Activated CD4-positive, CD25-positive, alpha-beta regulatory T cell treated with anti-CD3 and anti-CD28 coated beads, Interleukin-2, amount 50 U/mL, for 24 hours (primary cell): Measurements from ENCODE around the gene CA7.

ENCODE experiments used
- ATAC-seq, 2 donors: fragments of 150-1000 bp; cut with Tn5 transposase; one replicate each; pipeline ENCODE4 v1.10.0; 2021; ENCODE audit warnings: mild to moderate bottlenecking in 1 of 2, moderate library complexity in 1 of 2

CA7 gene

DNA sequence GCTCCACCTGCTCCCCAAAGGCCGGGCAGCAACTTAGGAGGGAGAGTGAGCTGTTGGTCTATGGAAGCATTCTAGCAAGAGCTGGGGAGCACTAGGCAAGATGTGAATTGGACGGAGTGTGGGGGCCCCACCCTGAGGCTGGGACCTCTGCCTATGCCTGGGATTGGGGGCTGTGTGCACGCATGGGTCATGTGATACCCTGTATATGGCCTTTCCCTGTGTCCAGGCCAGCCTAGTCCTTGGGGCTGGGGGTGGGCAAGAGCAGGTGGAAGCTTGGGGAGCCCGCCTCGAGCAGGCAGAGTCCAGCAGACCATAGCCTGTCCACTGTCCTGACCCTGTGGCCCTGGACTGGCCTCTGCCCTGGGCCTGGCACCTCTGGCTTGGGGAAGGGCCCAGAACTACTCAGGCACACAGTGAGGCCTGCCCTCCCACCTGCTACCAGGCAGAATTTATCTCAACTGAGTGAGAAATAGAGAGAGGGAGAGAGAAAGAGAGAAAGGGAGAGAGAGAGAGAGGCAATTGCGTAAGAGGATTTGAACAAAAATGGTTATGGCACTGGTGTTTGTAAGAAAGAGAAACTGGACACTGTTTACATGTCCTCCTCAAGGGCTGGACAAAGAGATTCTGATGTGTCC, 55.2 kb downstream of the CA7 start:
- ATAC-seq = no peak

- no peak for ATAC-seq
Observed at GRCh38 chr16:66899945-66900710, 55.9 kb downstream of the CA7 start.

DNA sequence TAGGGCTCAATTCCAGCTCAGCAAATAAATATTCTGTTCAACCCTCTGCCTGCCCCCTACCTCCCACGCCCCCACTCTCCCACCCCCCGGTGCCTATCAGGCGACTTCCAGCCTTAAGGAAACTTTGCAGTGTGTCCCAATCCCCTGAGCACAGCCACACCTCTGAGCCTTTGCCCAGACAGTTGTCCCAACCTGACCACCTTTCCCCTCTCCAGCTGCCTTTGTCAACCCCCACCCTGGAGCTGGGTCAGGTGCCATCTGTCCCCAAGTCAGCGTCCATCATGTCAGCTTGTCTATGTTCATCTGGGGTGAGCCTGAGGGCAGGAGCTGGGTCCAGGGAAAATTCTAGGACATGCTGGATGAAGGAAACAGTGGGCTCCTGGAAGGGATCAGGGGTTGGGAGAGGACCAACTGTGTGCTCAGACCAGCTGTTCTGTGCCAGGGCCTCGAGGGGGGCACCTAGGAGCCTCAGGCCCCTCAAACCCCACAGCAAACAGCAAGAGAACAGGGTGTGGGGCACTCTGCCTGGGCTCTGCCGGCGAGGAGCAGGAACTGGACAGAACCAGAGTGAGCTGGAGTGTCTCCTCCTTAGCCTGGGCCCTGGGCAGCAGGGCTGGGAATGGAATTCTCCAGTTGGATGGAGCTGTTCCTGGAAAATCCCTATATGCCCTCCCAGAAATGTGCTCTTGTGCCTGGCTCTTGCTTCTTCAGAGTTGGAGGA, 56.7 kb downstream of the CA7 start:
- no peak for ATAC-seq

DNA sequence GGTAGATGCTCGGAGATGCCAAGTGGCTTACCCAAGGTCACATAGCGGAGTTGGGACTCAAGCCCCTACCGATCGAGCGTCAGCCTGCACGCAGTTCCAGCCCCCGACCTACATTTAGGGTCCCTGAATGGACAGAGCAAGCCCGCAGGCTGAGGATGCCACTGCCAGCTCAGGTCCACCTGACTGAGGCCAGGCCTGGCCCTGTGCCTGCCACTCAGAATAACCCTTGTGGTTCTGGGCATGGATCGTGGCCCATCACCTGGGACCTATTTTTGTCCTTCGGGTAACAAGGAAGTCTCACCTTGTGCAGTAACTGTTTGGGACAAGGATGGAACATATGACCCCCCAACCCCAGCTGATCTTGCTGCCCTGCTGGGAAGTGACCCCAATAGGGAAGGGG, 57.4 kb downstream of the CA7 start:
- no peak for ATAC-seq

DNA sequence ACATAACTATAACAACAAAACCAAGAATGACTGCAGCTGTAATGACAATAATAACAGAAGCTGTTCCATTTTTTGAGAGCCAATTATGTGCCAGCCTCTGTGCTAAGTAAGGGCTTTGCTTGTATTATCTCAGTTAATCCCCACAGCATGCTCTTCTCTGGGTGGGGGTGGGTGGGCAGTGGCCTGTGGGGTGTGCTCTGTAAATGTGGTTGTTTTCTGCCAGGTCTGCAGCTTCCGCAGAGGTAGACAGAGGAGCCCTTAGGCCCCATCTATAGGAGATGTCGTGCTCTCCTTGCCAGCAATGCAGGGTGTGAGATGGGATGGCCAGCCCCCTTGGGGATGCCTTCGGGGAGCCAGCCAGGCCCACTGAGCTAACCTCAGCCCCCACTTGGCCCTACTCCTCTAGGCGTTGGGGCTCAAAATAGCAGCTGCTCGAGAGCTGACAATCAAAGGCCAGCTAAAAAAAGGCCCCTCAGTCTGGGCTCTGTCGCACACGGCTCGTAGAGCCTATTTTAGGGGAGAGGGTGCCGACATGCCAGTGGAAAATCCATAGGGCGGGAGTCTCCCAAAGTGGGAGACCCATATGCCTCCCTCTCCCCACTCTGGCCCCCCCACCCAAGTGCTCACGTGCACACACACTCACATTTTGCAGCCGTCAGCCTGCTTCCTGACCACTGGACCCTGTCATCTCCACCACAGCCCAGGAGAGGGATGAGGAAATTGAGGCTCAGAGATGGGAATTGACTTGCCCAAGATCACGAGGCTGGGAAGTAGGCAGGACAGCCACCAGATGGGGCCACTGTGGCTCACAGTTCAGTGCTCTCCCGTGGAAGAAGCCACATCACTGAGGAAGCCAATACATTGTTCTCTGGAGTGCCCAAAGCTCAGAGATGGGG, 58.7 kb downstream of the CA7 start:
- ATAC-seq = no peak
